Astrocyte (in vitro differentiated cells and primary cell): ENCODE data around the gene MDP1. TPM values are rescaled to one million over a fixed set of nuclear protein-coding genes. Genes with fewer than 3 reads are reported as not detected.

Experiments
- DNase-seq: peaks from one replicate; pipeline ENCODE4 v3.0.0-alpha.2; 2010; ENCODE audit warnings: low read depth
- FAIRE-seq: peaks from 2 replicates; lab custom pipeline; 2011; peaks lifted over from hg19 to GRCh38; lab: Jason Lieb, UNC
- H2AFZ ChIP-seq: 2 replicates; pipeline ENCODE4 v1.6.0; 2012; ENCODE audit warnings: low read depth, low read length, inconsistent platforms
- H3K27ac ChIP-seq: 2 replicates; pipeline ENCODE4 v1.5.1; 2011; ENCODE audit warnings: low read depth, low read length, inconsistent platforms
- H3K27me3 ChIP-seq: 2 replicates; pipeline ENCODE4 v1.6.0; 2011; ENCODE audit warnings: low read length, inconsistent platforms; ENCODE audit not compliant: insufficient read depth
- H3K36me3 ChIP-seq: 2 replicates; pipeline ENCODE4 v1.5.1; 2011; ENCODE audit warnings: low read length, inconsistent platforms; ENCODE audit not compliant: insufficient read depth
- H3K4me1 ChIP-seq: 2 replicates; pipeline ENCODE4 v1.5.1; 2011; ENCODE audit warnings: low read length, inconsistent platforms; ENCODE audit not compliant: insufficient read depth
- H3K4me2 ChIP-seq: 2 replicates; pipeline ENCODE4 v1.6.0; 2012; ENCODE audit warnings: low read length, inconsistent platforms
- H3K4me3 ChIP-seq: 2 replicates; pipeline ENCODE4 v1.5.1; 2011; ENCODE audit warnings: low read depth, mild to moderate bottlenecking, low read length, inconsistent platforms; ENCODE audit not compliant: insufficient read depth
- H3K79me2 ChIP-seq: 2 replicates; pipeline ENCODE4 v1.6.0; 2012; ENCODE audit warnings: mild to moderate bottlenecking, low read length, inconsistent platforms; ENCODE audit not compliant: insufficient read depth
- H3K9ac ChIP-seq: 2 replicates; pipeline ENCODE4 v1.6.0; 2012; ENCODE audit warnings: mild to moderate bottlenecking, low read length, inconsistent platforms
- H3K9me3 ChIP-seq: 2 replicates; pipeline ENCODE4 v1.5.1; 2012; ENCODE audit warnings: low read depth, mild to moderate bottlenecking, low read length, inconsistent platforms; ENCODE audit not compliant: insufficient read depth
- H4K20me1 ChIP-seq: 2 replicates; pipeline ENCODE4 v1.6.0; 2012; ENCODE audit warnings: low read length, inconsistent platforms; ENCODE audit not compliant: insufficient read depth
- H3K27ac Mint-ChIP-seq: one replicate; pipeline ENCODE4 v1.8.0; 2021; ENCODE audit warnings: mild to moderate bottlenecking, mixed read lengths; ENCODE audit not compliant: unreplicated experiment
- H3K27me3 Mint-ChIP-seq: one replicate; pipeline ENCODE4 v1.8.0; 2021; ENCODE audit warnings: low read depth, mixed read lengths; ENCODE audit not compliant: unreplicated experiment
- H3K36me3 Mint-ChIP-seq: one replicate; pipeline ENCODE4 v1.8.0; 2021; ENCODE audit warnings: low read depth, mixed read lengths; ENCODE audit not compliant: unreplicated experiment
- H3K4me1 Mint-ChIP-seq: one replicate; pipeline ENCODE4 v1.8.0; 2021; ENCODE audit warnings: low read depth, mixed read lengths; ENCODE audit not compliant: unreplicated experiment
- H3K4me3 Mint-ChIP-seq: one replicate; pipeline ENCODE4 v1.8.0; 2021; ENCODE audit warnings: mild to moderate bottlenecking, moderate library complexity, mixed read lengths; ENCODE audit not compliant: unreplicated experiment
- H3K9me3 Mint-ChIP-seq: one replicate; pipeline ENCODE4 v1.8.0; 2021; ENCODE audit warnings: mild to moderate bottlenecking, mixed read lengths; ENCODE audit not compliant: unreplicated experiment
- EZH2 ChIP-seq: IDR thresholded peaks from 2 replicates; pipeline ENCODE4 v1.6.1; 2012; ENCODE audit warnings: mild to moderate bottlenecking, low read length, inconsistent platforms; ENCODE audit not compliant: insufficient read depth
- total RNA-seq: library from RNA; stranded (reverse); gene quantifications from 2 replicates; pipeline ENCODE4 v1.2.1, GENCODE V29; 2021
- TF ChIP-seq, protein P1 (sequence below): IDR thresholded peaks from 2 replicates; pipeline ENCODE4 v1.5.1; 2011; ENCODE audit warnings: low read depth, mild to moderate bottlenecking, inconsistent platforms, low read length, moderate library complexity; ENCODE audit not compliant: insufficient read depth

Gene MDP1
- total RNA-seq, 1 donor from 2014 or later = 8.9 TPM

DNA sequence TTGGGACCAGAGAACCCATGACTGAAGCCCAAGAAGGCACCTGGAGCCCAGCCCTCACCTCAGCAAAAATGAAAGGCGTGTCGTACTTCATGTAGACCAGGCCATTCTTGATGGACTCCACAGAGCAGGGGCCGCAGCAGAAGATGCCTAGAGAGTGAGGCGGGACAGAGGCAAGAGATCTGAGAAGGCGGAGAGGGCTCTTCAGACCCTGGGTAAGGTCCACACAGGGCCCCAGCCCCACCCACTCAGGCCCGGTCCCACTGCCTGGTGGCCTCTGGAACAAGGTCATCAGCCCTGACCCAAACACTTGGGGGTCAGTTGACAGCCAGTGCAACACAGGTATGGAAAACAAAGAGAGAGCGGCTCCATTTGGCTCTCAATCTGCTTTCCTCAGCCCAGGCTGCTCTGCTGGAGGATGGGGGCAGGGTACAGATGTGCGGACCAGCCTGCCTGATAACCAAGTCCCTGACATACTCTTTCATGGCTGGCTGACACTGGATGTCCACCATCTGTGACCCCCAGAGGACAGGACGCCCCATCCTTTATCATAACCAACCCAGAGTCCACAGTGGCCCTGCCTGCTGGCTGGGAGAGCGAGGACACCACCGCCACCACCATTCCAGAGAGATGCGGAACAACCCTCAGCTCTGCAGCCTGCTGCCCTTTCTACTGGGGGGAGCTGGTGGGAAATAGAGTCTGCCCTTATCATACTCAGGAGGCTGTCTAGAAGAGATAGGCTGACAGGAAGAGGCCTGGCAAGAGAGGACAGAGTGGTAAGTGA lies 40.3 kb upstream of the MDP1 start:
- DNase-seq (no peak), FAIRE-seq (no peak)

DNA sequence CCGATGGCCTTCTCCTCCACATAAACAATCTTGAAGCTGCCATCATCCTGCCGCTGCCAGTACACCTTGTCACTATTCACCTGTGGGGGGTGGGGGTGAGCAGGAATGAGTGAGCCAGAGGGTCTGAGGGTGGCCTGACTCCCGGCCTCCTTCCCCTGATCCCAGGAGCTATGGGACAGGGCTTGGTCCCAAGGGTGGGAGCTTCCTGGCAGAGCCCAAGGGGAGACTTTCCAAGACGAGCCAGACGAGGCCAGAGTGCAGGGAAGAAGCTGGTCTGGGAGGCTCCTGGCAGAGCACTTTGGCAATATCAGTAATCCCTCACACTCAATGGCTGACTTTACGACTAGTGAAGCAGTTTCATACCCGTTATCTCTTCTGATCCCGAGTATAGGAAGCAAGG lies 39.6 kb upstream of the MDP1 start:
- Mint-ChIP-seq H3K27ac (no peak overlapping the region), H3K4me1 (peaks cover 19% of the 10 kb centered on the region), H3K9me3 (no peaks in the 10 kb centered on the region), H3K36me3 (peaks cover 19% of the 10 kb centered on the region), H3K27me3 (peaks cover 4% of the 10 kb centered on the region), H3K4me3 (no peak overlapping the region)
- FAIRE-seq (no peak), DNase-seq (no peak)
- Histone ChIP-seq H3K36me3 (no peaks in the 10 kb centered on the region), H3K4me3 (no peak overlapping the region), H3K27me3 (no peaks in the 10 kb centered on the region), H3K4me2 (no peak overlapping the region), H3K4me1 (peaks cover 14% of the 10 kb centered on the region), H3K9ac (no peak overlapping the region), H3K9me3 (no peaks in the 10 kb centered on the region), H3K27ac (no peak overlapping the region), H2AFZ (no peak overlapping the region), H4K20me1 (no peaks in the 10 kb centered on the region), H3K79me2 (no peaks in the 10 kb centered on the region)
- TF ChIP-seq, protein P1, sequence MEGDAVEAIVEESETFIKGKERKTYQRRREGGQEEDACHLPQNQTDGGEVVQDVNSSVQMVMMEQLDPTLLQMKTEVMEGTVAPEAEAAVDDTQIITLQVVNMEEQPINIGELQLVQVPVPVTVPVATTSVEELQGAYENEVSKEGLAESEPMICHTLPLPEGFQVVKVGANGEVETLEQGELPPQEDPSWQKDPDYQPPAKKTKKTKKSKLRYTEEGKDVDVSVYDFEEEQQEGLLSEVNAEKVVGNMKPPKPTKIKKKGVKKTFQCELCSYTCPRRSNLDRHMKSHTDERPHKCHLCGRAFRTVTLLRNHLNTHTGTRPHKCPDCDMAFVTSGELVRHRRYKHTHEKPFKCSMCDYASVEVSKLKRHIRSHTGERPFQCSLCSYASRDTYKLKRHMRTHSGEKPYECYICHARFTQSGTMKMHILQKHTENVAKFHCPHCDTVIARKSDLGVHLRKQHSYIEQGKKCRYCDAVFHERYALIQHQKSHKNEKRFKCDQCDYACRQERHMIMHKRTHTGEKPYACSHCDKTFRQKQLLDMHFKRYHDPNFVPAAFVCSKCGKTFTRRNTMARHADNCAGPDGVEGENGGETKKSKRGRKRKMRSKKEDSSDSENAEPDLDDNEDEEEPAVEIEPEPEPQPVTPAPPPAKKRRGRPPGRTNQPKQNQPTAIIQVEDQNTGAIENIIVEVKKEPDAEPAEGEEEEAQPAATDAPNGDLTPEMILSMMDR = no peak
- TF ChIP-seq EZH2 = no peak

More for the DNA sequence above, 40.3 kb upstream of the MDP1 start:
- no peaks in the 10 kb centered on the region for H3K27me3 ChIP-seq
- H3K4me3 ChIP-seq = no peak overlapping the region
- Mint-ChIP-seq H3K9me3 (no peaks in the 10 kb centered on the region), H3K36me3 (peaks cover 21% of the 10 kb centered on the region), H3K4me1 (peaks cover 14% of the 10 kb centered on the region), H3K27me3 (peaks cover 6% of the 10 kb centered on the region), H3K4me3 (no peak overlapping the region), H3K27ac (no peak overlapping the region)
- H3K4me1 ChIP-seq = peaks cover 14% of the 10 kb centered on the region
- H3K79me2 ChIP-seq = no peaks in the 10 kb centered on the region
- no peaks in the 10 kb centered on the region for H3K36me3 ChIP-seq
- no peak overlapping the region for H3K9ac ChIP-seq
- no peak overlapping the region for H3K27ac ChIP-seq
- H3K9me3 ChIP-seq = no peaks in the 10 kb centered on the region
- H4K20me1 ChIP-seq = no peaks in the 10 kb centered on the region
- H3K4me2 ChIP-seq = no peak overlapping the region
- H2AFZ ChIP-seq = no peak overlapping the region
- TF ChIP-seq EZH2 = no peak
- TF ChIP-seq, protein P1 = no peak
